GM19025 (cell line): ENCODE results near the gene PKDREJ.

ENCODE experiments used
- ATAC-seq: cut with Tn5 transposase; IDR thresholded peaks from one replicate; pipeline ENCODE4 v1.9.1; 2021; ENCODE audit warnings: mild to moderate bottlenecking, low read depth, moderate library complexity; ENCODE audit not compliant: unreplicated experiment

PKDREJ gene

GRCh38 chr22:46212195-46212594, 50.9 kb downstream of the PKDREJ start:
- no peak for ATAC-seq

- ATAC-seq = no peak
These were observed 53.9 kb downstream of the PKDREJ start for GRCh38 chr22:46209262-46209661.
